HG03159 (cell line): ENCODE measurements around the gene GABRB2.
"Not testable (repeated sequence)": the region's sequence is repeated elsewhere in the genome, so short reads cannot be mapped to it uniquely, and the experiment has no call there.

Source experiments
- ATAC-seq: cut with Tn5 transposase; IDR thresholded peaks from one replicate; pipeline ENCODE4 v1.9.1; 2021; ENCODE audit warnings: mild to moderate bottlenecking, moderate library complexity; ENCODE audit not compliant: unreplicated experiment

GABRB2 gene

GRCh38 chr5:161546470-161547301 lies at the start of gene GABRB2:
Gene GABRB2, minus strand, starts transcription at chr5:161546725. Its CDS starts 82 bp downstream, at chr5:161546643.
- ATAC-seq: peak; percentile 78

- ATAC-seq: no peak
These were observed 39.3 kb upstream of the GABRB2 start for GRCh38 chr5:161585798-161586197.

- no peak for ATAC-seq
These were observed 34.1 kb upstream of the GABRB2 start for GRCh38 chr5:161580621-161581020.

- ATAC-seq: no peak
These were observed 26.4 kb upstream of the GABRB2 start for GRCh38 chr5:161572914-161573313.

- no peak for ATAC-seq
These were observed 19.6 kb upstream of the GABRB2 start for GRCh38 chr5:161566081-161566480.

GRCh38 chr5:161562446-161562845 lies 15.9 kb upstream of the GABRB2 start:
- ATAC-seq: no peak

GRCh38 chr5:161549106-161549505 lies 2.6 kb upstream of the GABRB2 start:
- ATAC-seq: no peak

GRCh38 chr5:161548487-161549094 lies 2.1 kb upstream of the GABRB2 start:
- ATAC-seq: no peak

- ATAC-seq: no peak
These were observed 1.4 kb upstream of the GABRB2 start for GRCh38 chr5:161547738-161548486.

- no peak for ATAC-seq
These were observed 847 bp upstream of the GABRB2 start for GRCh38 chr5:161547406-161547737.

GRCh38 chr5:161546095-161546469 lies 443 bp downstream of the GABRB2 start:
- ATAC-seq: peak; percentile 3

GRCh38 chr5:161545344-161546094 lies 1.0 kb downstream of the GABRB2 start:
- no peak for ATAC-seq

GRCh38 chr5:161544350-161544765 lies 2.2 kb downstream of the GABRB2 start:
- ATAC-seq: peak; percentile 47

GRCh38 chr5:161539016-161539415 lies 7.5 kb downstream of the GABRB2 start:
- ATAC-seq: no peak

- ATAC-seq: peak; percentile 87
These were observed 10.8 kb downstream of the GABRB2 start for GRCh38 chr5:161535762-161536161.

GRCh38 chr5:161530700-161531099 lies 15.8 kb downstream of the GABRB2 start:
- no peak for ATAC-seq

GRCh38 chr5:161513942-161514341 lies 32.6 kb downstream of the GABRB2 start:
- no peak for ATAC-seq

- ATAC-seq: peak; percentile 76
These were observed 38.9 kb downstream of the GABRB2 start for GRCh38 chr5:161507591-161507990.

GRCh38 chr5:161505160-161505559 lies 41.4 kb downstream of the GABRB2 start:
- not testable (repeated sequence) for ATAC-seq

- ATAC-seq: no peak
These were observed 48.0 kb downstream of the GABRB2 start for GRCh38 chr5:161498531-161498930.

- ATAC-seq: no peak
These were observed 62.8 kb downstream of the GABRB2 start for GRCh38 chr5:161483721-161484120.
